ENCODE data around the gene BGN. TPM values are rescaled to one million over a fixed set of nuclear protein-coding genes. Genes with fewer than 3 reads are reported as not detected.

The BGN gene
- polyA plus RNA-seq, 3 donors: not detected

DNA sequence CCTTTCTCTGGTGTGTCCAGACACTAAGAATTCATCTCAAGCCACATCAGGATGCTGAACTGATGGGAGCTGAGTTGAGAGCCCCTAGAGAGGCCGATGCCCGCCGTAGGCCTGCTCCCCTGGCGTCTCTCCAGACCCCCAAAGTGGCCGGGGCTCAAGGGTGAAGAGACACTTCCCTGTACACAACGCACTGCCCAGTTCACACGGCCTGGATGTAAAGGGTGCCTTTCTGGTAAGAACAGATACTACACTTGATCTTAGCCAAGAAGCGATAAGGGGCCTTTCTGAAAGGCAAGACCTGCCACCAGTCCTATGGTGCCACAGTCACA lies 43.9 kb upstream of the BGN start:
- DNase-seq: no peak

DNA sequence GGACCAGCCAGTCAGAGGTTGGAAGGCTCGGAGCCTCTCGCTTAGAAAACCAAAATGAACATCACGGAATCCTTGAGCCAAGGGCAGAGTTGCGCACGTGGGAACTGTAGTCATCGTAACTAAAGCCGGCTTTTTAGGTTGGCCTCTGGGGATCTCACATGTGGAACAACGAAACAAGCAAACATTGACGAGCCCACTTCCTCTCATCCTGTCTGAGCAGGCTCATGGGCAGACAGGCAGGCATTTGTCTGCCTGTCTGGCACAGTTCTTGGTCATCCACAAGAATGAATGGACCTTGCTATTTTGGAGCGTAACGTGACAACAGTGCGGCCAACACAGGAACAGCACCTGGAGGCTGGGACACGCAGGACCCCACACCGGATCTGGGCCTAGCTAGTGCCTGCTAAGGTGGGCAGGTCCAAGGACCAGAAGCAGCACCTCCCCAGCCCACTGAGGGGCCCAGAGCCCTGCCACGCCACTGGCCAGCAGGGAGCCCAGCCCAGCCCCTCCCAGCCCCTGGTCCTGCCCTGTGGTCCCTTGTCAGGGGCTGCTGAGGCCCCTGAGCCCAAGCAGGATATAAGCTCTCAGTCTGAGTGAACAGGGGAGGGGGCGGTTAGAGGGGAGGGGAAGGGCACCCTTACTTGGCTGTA lies 39.8 kb upstream of the BGN start:
- WGBS (ENCODE audit: insufficient coverage): 96% methylated on average over 14 of the region's 16 CpGs
- no peaks in the 10 kb centered on the region for H3K4me1 ChIP-seq (ENCODE audit: control insufficient read depth in 1 of 2, insufficient read depth in 2 of 2, low read length in 2 of 2)
- H3K27ac Mint-ChIP-seq: peak overlapping the region in 1 of 7 donors; percentile 40
- H3K79me2 ChIP-seq (ENCODE audit: insufficient read depth, low read length): no peaks in the 10 kb centered on the region
- no peaks in the 10 kb centered on the region for H3K9me3 Mint-ChIP-seq
- H3K27me3 Mint-ChIP-seq (ENCODE audit: low read depth in 3 of 3): peaks cover 0 to 10% (median 0%) of the 10 kb centered on the region in 3 donors
- H2AFZ ChIP-seq (ENCODE audit: insufficient read depth, low read depth, low read length, poor library complexity, severe bottlenecking): no peak overlapping the region
- no peak overlapping the region for H3K4me3 Mint-ChIP-seq
- no peak overlapping the region for H3K4me3 ChIP-seq (replicated peaks in 1 of 3; ENCODE audit: low read depth in 2 of 3, low read length in 3 of 3)
- no peak overlapping the region for H3K4me2 ChIP-seq (replicated peaks; ENCODE audit: extremely low read depth, low read length, poor library complexity, severe bottlenecking)
- TF ChIP-seq, protein P1, sequence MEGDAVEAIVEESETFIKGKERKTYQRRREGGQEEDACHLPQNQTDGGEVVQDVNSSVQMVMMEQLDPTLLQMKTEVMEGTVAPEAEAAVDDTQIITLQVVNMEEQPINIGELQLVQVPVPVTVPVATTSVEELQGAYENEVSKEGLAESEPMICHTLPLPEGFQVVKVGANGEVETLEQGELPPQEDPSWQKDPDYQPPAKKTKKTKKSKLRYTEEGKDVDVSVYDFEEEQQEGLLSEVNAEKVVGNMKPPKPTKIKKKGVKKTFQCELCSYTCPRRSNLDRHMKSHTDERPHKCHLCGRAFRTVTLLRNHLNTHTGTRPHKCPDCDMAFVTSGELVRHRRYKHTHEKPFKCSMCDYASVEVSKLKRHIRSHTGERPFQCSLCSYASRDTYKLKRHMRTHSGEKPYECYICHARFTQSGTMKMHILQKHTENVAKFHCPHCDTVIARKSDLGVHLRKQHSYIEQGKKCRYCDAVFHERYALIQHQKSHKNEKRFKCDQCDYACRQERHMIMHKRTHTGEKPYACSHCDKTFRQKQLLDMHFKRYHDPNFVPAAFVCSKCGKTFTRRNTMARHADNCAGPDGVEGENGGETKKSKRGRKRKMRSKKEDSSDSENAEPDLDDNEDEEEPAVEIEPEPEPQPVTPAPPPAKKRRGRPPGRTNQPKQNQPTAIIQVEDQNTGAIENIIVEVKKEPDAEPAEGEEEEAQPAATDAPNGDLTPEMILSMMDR (IDR thresholded peaks at IDR 0.05): no peak
- intact Hi-C loops (cut with micrococcal nuclease): no loop called here
- no peaks in the 10 kb centered on the region for H4K20me1 ChIP-seq (ENCODE audit: insufficient read depth, low read length)
- no peak for DNase-seq
- H3K27ac ChIP-seq (ENCODE audit: low read depth in 1 of 2, low read length in 2 of 2): no peak overlapping the region
- no peaks in the 10 kb centered on the region for H3K27me3 ChIP-seq (ENCODE audit: control insufficient read depth in 2 of 2, insufficient read depth in 2 of 2, low read length in 2 of 2)
- H3K9me3 ChIP-seq (replicated peaks in 1 of 2; ENCODE audit: control insufficient read depth in 1 of 2, insufficient read depth in 1 of 2, low read length in 2 of 2): no peaks in the 10 kb centered on the region
- no peak overlapping the region for H3K9ac ChIP-seq (ENCODE audit: insufficient read depth, low read length, poor library complexity, severe bottlenecking)
- peaks cover 55 to 66% of the 10 kb centered on the region in 2 donors for H3K36me3 ChIP-seq (replicated peaks in 1 of 2; ENCODE audit: control insufficient read depth in 1 of 2, insufficient read depth in 2 of 2, low read length in 2 of 2)
- H3K4me1 Mint-ChIP-seq: no peaks in the 10 kb centered on the region
- H3K36me3 Mint-ChIP-seq: peaks cover 38 to 55% of the 10 kb centered on the region in 2 donors

More for the DNA sequence above, 43.9 kb upstream of the BGN start:
- Histone ChIP-seq H3K79me2 (ENCODE audit: insufficient read depth, low read length) (no peaks in the 10 kb centered on the region), H3K9me3 (replicated peaks in 1 of 2; ENCODE audit: control insufficient read depth in 1 of 2, insufficient read depth in 1 of 2, low read length in 2 of 2) (no peaks in the 10 kb centered on the region), H2AFZ (ENCODE audit: insufficient read depth, low read depth, low read length, poor library complexity, severe bottlenecking) (no peak overlapping the region), H3K4me2 (replicated peaks; ENCODE audit: extremely low read depth, low read length, poor library complexity, severe bottlenecking) (no peak overlapping the region), H4K20me1 (ENCODE audit: insufficient read depth, low read length) (no peaks in the 10 kb centered on the region), H3K4me3 (replicated peaks in 1 of 3; ENCODE audit: low read depth in 2 of 3, low read length in 3 of 3) (no peak overlapping the region), H3K27me3 (ENCODE audit: control insufficient read depth in 2 of 2, insufficient read depth in 2 of 2, low read length in 2 of 2) (no peaks in the 10 kb centered on the region), H3K27ac (ENCODE audit: low read depth in 1 of 2, low read length in 2 of 2) (no peak overlapping the region), H3K9ac (ENCODE audit: insufficient read depth, low read length, poor library complexity, severe bottlenecking) (no peak overlapping the region), H3K4me1 (ENCODE audit: control insufficient read depth in 1 of 2, insufficient read depth in 2 of 2, low read length in 2 of 2) (no peaks in the 10 kb centered on the region), H3K36me3 (replicated peaks in 1 of 2; ENCODE audit: control insufficient read depth in 1 of 2, insufficient read depth in 2 of 2, low read length in 2 of 2) (peaks cover 41 to 47% of the 10 kb centered on the region in 2 donors)
- Mint-ChIP-seq H3K4me3 (no peak overlapping the region), H3K27me3 (ENCODE audit: low read depth in 3 of 3) (peaks cover 0 to 8% (median 0%) of the 10 kb centered on the region in 3 donors), H3K27ac (no peak overlapping the region), H3K36me3 (peaks cover 23 to 43% of the 10 kb centered on the region in 2 donors), H3K4me1 (no peaks in the 10 kb centered on the region), H3K9me3 (no peaks in the 10 kb centered on the region)
- intact Hi-C loops (cut with micrococcal nuclease): no loop called here
- WGBS (ENCODE audit: insufficient coverage): 95% methylated on average over 4 of the region's 8 CpGs
- TF ChIP-seq, protein P1 (IDR thresholded peaks at IDR 0.05): no peak

Measured in CD14-positive monocyte (primary cell).